EH (cell line): ENCODE measurements around the gene METTL14.

Source experiments
- DNase-seq: peaks from one replicate; pipeline ENCODE4 v3.0.0-alpha.2; 2015; ENCODE audit warnings: low read depth

Gene METTL14

GRCh38 chr4:118759481-118759880 is 74.3 kb downstream of the METTL14 start:
- DNase-seq, result no peak

- no peak for DNase-seq
Observed at GRCh38 chr4:118760092-118760491, 74.9 kb downstream of the METTL14 start.

- no peak for DNase-seq
Observed at GRCh38 chr4:118760493-118760892, 75.3 kb downstream of the METTL14 start.

GRCh38 chr4:118761397-118762016 is 76.3 kb downstream of the METTL14 start:
- peak; percentile 38 for DNase-seq

GRCh38 chr4:118762155-118762554 is 77.0 kb downstream of the METTL14 start:
- no peak for DNase-seq

- peak; percentile 79 for DNase-seq
Observed at GRCh38 chr4:118762730-118763477, 77.7 kb downstream of the METTL14 start.
